Sigmoid colon (tissue), 7 donors: ENCODE results near the gene GALNT17. TPM values are rescaled to one million over a fixed set of nuclear protein-coding genes. Genes with fewer than 3 reads are reported as not detected.

ENCODE experiments used
- DNase-seq: peaks from one replicate; pipeline ENCODE4 v3.0.0-alpha.2; 2019
- H3K27ac ChIP-seq, 4 donors: fragments of 200-600 bp; sonication (generic); one replicate each; pipeline ENCODE4 v1.5.1; 2016 to 2019; ENCODE audit warnings: mild to moderate bottlenecking in 1 of 4
- H3K27me3 ChIP-seq, 3 donors: fragments of 200-600 bp; sonication (generic); one replicate each; pipeline ENCODE4 v1.5.1; 2019; ENCODE audit warnings: mild to moderate bottlenecking in 1 of 3
- H3K36me3 ChIP-seq, 4 donors: fragments of 200-600 bp; sonication (generic); one replicate each; pipeline ENCODE4 v1.5.1; 2016 to 2019
- H3K4me1 ChIP-seq, 4 donors: fragments of 200-600 bp; sonication (generic); one replicate each; pipeline ENCODE4 v1.5.1; 2017 to 2019
- H3K4me3 ChIP-seq, 4 donors: fragments of 200-600 bp; sonication (generic); one replicate each; pipeline ENCODE4 v1.5.1; 2017 to 2019; ENCODE audit warnings: mild to moderate bottlenecking in 2 of 4, moderate library complexity in 1 of 4
- H3K9me3 ChIP-seq, 4 donors: fragments of 200-600 bp in 3 of 4; sonication (generic) in 3 of 4; one replicate each; pipeline versions ENCODE4 v1.5.1 to v1.6.1; 2013 to 2019
- EP300 ChIP-seq, 4 donors: sonication (generic); formaldehyde crosslinking; IDR thresholded peaks; one replicate each; pipeline ENCODE4 v1.6.1; 2017; ENCODE audit warnings: antibody characterized with exemption in 4 of 4
- POLR2A ChIP-seq, 2 donors: fragments of 450-650 bp; IDR thresholded peaks; one replicate each; pipeline ENCODE4 v1.6.1; 2016; ENCODE audit warnings: antibody characterized with exemption in 2 of 2, mild to moderate bottlenecking in 2 of 2, moderate library complexity in 2 of 2
- POLR2AphosphoS5 ChIP-seq, 4 donors: sonication (generic); formaldehyde crosslinking; IDR thresholded peaks; one replicate each; pipeline ENCODE4 v1.6.1; 2017; ENCODE audit warnings: antibody characterized with exemption in 4 of 4
- WGBS, 2 donors: extraction: QIAGEN DNeasy Blood & Tissue Kit; methylation state at CpG; one replicate each; pipeline ENCODE4 v1.1.7; 2013; 5-methylcytosine and 5-hydroxymethylcytosine counted together
- intact Hi-C: fragments of 100-400 bp; cut with DNase I; formaldehyde crosslinking; loops from one replicate; pipeline ENCODE4 v1.15.1; 2023
- polyA plus RNA-seq, 3 donors: library from polyadenylated mRNA; stranded (reverse); fragments of 200-250 nt; gene quantifications; one replicate each; pipeline ENCODE4 v1.2.3, GENCODE V29; 2013
- total RNA-seq, 4 donors: library from RNA; depleted of rRNA; stranded (reverse); fragments of >200 nt; gene quantifications; one replicate each; pipeline ENCODE4 v1.1.0, GENCODE V29; 2016
- TF ChIP-seq, protein P1 (sequence below), 4 experiments: fragments of 450-650 bp in 3 of 4; fragments of 200-600 bp in 1 of 4; IDR thresholded peaks; one replicate each; pipeline ENCODE4 v1.5.1; 2016 to 2019; ENCODE audit warnings: antibody characterized with exemption in 4 of 4, mild to moderate bottlenecking in 3 of 4, moderate library complexity in 2 of 4
- donor health status: healthy with polysubstance abuse.
- donor health status: Bipolar disorder and iron deficiency.
- donor health status: healthy.

Gene GALNT17
- total and polyA plus RNA-seq, 7 donors, result 1.8 to 45.4 (median 15.1) TPM; not detected in 1

DNA sequence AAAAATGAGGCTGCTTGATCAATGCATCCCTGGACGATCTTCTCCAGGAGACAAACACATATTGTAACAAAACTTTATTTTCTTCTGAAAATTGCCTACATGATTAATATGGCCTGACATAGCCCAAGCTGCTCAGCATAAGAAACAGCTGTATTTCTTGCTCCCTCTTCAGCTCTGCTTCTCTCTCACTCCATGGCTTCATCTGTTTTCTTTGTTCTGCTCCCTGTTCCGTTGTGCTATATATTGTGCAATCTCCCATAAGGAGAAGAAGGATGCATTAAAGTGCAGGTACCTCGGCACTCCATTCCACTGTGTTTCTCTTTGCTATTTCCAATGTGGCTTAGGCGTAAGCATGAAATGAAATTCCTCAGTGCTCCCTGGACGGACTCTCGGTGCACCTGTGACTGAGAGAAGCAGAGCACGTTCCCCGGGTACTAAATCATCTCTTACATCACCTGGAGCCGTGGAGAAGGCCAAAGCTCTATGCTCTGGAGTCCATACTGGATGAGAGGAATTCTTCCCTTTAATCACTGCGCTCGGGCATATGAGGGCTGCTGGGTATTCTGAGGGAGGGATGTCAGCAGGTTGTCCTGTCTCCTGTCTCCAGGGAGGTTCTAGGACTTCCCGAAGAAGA is 254.3 kb downstream of the GALNT17 start:
- 86 to 89% methylated on average over 12 of the region's 12 CpGs for WGBS, 2 donors
- Histone ChIP-seq H3K27me3 (no peaks in the 10 kb centered on the region), H3K4me3 (no peak overlapping the region), H3K9me3 (peaks cover 0 to 4% (median 0%) of the 10 kb centered on the region in 4 donors), H3K4me1 (peaks cover 0 to 9% (median 0%) of the 10 kb centered on the region in 4 donors), H3K36me3 (peaks cover 0 to 4% (median 0%) of the 10 kb centered on the region in 4 donors), H3K27ac (no peak overlapping the region)
- intact Hi-C loops, result no loop called here
- peak; percentile 9 for DNase-seq
- TF ChIP-seq, protein P1, sequence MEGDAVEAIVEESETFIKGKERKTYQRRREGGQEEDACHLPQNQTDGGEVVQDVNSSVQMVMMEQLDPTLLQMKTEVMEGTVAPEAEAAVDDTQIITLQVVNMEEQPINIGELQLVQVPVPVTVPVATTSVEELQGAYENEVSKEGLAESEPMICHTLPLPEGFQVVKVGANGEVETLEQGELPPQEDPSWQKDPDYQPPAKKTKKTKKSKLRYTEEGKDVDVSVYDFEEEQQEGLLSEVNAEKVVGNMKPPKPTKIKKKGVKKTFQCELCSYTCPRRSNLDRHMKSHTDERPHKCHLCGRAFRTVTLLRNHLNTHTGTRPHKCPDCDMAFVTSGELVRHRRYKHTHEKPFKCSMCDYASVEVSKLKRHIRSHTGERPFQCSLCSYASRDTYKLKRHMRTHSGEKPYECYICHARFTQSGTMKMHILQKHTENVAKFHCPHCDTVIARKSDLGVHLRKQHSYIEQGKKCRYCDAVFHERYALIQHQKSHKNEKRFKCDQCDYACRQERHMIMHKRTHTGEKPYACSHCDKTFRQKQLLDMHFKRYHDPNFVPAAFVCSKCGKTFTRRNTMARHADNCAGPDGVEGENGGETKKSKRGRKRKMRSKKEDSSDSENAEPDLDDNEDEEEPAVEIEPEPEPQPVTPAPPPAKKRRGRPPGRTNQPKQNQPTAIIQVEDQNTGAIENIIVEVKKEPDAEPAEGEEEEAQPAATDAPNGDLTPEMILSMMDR (IDR thresholded peaks at IDR 0.05), result no peak
- TF ChIP-seq EP300 (IDR thresholded peaks at IDR 0.05) (no peak), POLR2A (IDR thresholded peaks at IDR 0.05) (no peak), POLR2AphosphoS5 (IDR thresholded peaks at IDR 0.05) (no peak)

DNA sequence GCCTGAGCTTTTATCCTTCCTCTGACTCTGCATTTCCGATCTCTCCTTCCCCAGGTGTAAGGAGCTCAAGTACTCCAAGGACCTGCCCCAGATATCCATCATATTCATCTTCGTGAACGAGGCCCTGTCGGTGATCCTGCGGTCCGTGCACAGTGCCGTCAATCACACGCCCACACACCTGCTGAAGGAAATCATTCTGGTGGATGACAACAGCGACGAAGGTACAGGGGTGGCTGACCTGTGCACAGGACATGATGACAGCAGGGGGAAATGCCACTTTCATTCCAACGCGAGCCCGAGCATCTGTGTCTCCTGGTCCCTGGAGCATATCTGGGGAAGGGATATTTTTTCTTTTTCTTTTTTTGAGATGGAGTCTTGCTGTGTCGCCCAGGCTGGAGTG is 256.2 kb downstream of the GALNT17 start:
- Histone ChIP-seq H3K27ac (no peak overlapping the region), H3K27me3 (no peaks in the 10 kb centered on the region), H3K9me3 (peaks cover 0 to 4% (median 0%) of the 10 kb centered on the region in 4 donors), H3K4me1 (peaks cover 0 to 9% (median 0%) of the 10 kb centered on the region in 4 donors), H3K36me3 (peaks cover 0 to 4% (median 0%) of the 10 kb centered on the region in 4 donors), H3K4me3 (no peak overlapping the region)
- peak; percentile 40 for DNase-seq
- intact Hi-C loops, result no loop called here
- WGBS, 2 donors, result 91 to 94% methylated on average over 14 of the region's 14 CpGs
- TF ChIP-seq POLR2AphosphoS5 (IDR thresholded peaks at IDR 0.05) (no peak), EP300 (IDR thresholded peaks at IDR 0.05) (no peak), POLR2A (IDR thresholded peaks at IDR 0.05) (no peak)
- TF ChIP-seq, protein P1 (IDR thresholded peaks at IDR 0.05), result no peak

DNA sequence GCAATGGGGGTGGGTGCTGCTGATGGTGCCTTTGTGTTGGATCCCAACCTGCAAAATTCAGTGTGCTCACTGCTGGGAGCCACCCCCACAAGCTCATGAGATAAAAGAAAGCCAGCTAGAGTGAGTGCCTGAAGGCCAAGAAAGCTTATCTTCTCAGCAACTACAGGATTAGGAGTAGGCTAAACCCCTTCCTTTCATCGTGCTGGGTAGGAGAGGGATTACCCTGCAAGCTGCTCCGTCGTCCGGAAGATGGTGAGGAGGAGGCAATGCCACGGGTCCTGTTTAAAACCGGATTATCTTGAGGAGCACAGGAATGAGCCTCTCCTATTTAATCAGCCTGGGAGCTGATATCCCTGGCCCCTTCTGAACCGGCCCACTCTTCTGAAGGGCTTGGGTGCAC is 258.0 kb downstream of the GALNT17 start:
- intact Hi-C loops, result no loop called here
- 70 to 86% methylated on average over 7 of the region's 7 CpGs for WGBS, 2 donors
- TF ChIP-seq POLR2A (IDR thresholded peaks at IDR 0.05) (no peak), POLR2AphosphoS5 (IDR thresholded peaks at IDR 0.05) (no peak)

DNA sequence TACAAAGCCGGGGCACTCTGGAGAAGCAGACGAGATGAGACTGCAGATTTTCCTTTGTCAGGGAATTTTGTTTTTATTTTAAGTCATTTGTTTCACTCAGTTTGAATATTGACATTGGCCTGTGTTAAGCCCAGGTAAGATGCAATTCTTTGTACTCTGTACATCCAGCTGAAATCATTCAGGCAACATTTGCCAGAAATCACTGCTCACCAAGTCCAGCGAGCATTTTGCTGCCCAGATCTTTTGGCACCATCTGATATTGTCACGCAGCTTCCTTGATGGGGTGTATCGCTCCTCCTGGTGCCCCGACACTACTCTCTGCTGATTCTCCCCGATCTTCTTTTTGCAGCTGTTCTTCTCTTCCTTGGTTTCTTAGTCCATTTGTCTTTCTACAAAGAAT is 261.7 kb downstream of the GALNT17 start:
- Histone ChIP-seq H3K4me1 (peaks cover 0 to 9% (median 0%) of the 10 kb centered on the region in 4 donors), H3K4me3 (no peak overlapping the region), H3K27me3 (no peaks in the 10 kb centered on the region), H3K9me3 (peaks cover 0 to 4% (median 0%) of the 10 kb centered on the region in 4 donors), H3K36me3 (peaks cover 0 to 4% (median 2%) of the 10 kb centered on the region in 4 donors), H3K27ac (no peak overlapping the region)
- WGBS, 2 donors, result 87 to 90% methylated on average over 7 of the region's 7 CpGs
- intact Hi-C loops, result no loop called here
- TF ChIP-seq EP300 (IDR thresholded peaks at IDR 0.05) (no peak), POLR2AphosphoS5 (IDR thresholded peaks at IDR 0.05) (no peak), POLR2A (IDR thresholded peaks at IDR 0.05) (no peak)
- TF ChIP-seq, protein P1 (IDR thresholded peaks at IDR 0.05), result no peak
- DNase-seq, result no peak

More for the DNA sequence above, 258.0 kb downstream of the GALNT17 start:
- H3K36me3 ChIP-seq, result peaks cover 0 to 4% (median 0%) of the 10 kb centered on the region in 4 donors
- no peaks in the 10 kb centered on the region for H3K27me3 ChIP-seq
- no peak overlapping the region for H3K27ac ChIP-seq
- no peak overlapping the region for H3K4me3 ChIP-seq
- peak; percentile 3 for DNase-seq
- H3K4me1 ChIP-seq, result peaks cover 0 to 9% (median 0%) of the 10 kb centered on the region in 4 donors
- H3K9me3 ChIP-seq, result peaks cover 0 to 4% (median 0%) of the 10 kb centered on the region in 4 donors

DNA sequence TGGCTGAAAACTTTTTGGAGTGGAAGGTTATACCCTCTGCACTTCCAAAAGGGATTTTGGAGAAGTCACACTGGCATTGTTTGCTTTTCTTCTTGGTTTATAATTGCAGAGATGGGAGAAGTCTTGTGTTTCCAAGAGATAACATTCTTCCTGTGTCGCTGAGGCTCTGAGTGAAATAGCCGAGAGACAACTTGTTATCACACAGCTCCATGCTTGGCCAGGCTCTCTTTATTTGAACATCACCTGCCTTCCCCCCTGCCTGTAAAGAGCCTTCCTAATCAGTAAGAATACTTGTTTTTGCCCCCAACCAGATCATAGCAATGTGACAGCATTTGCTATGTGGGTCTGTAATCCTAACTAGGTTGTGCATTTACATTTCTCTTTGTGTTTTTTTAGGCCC is 270.7 kb downstream of the GALNT17 start:
- Histone ChIP-seq H3K4me1 (no peaks in the 10 kb centered on the region), H3K36me3 (no peaks in the 10 kb centered on the region), H3K27me3 (no peaks in the 10 kb centered on the region), H3K27ac (no peak overlapping the region), H3K9me3 (peaks cover 0 to 8% (median 0%) of the 10 kb centered on the region in 4 donors), H3K4me3 (no peak overlapping the region)
- intact Hi-C loops, result no loop called here
- WGBS, 2 donors, result 53 to 68% methylated on average over 2 of the region's 2 CpGs
- DNase-seq, result no peak
- TF ChIP-seq POLR2A (IDR thresholded peaks at IDR 0.05), result no peak
- no peak for TF ChIP-seq POLR2AphosphoS5 (IDR thresholded peaks at IDR 0.05)
- TF ChIP-seq, protein P1 (IDR thresholded peaks at IDR 0.05), result no peak
- TF ChIP-seq EP300 (IDR thresholded peaks at IDR 0.05), result no peak
